ENCODE data around the gene CENPT.
"Not testable (repeated sequence)": the region's sequence is repeated elsewhere in the genome, so short reads cannot be mapped to it uniquely, and the experiment has no call there.

Gene CENPT

GRCh38 chr16:67846063-67846319, 1.5 kb downstream of the CENPT start:
- DNase-seq, result no peak

- DNase-seq, result peak in 1 of 2 donors; percentile 50
Measured at GRCh38 chr16:67845291-67846062, 2.0 kb downstream of the CENPT start.

- no peak for DNase-seq
Measured at GRCh38 chr16:67844497-67844896, 3.0 kb downstream of the CENPT start.

GRCh38 chr16:67843343-67843765, 4.1 kb downstream of the CENPT start:
- no peak for DNase-seq

- DNase-seq, result peak; percentile 33 to 36
Measured at GRCh38 chr16:67842509-67843342, 4.8 kb downstream of the CENPT start.

GRCh38 chr16:67841816-67842508, 5.5 kb downstream of the CENPT start, which contains the start of gene THAP11:
THAP11 (plus strand) TSS chr16:67842320; CDS start chr16:67842555, 235 bp downstream.
- DNase-seq, result peak; percentile 89 to 98

- no peak for DNase-seq
Measured at GRCh38 chr16:67841198-67841815, 6.2 kb downstream of the CENPT start.

GRCh38 chr16:67837811-67838210, 9.7 kb downstream of the CENPT start:
- DNase-seq, result no peak

- not testable (repeated sequence) for DNase-seq
Measured at GRCh38 chr16:67837190-67837589, 10.3 kb downstream of the CENPT start.

- no peak for DNase-seq
Measured at GRCh38 chr16:67834242-67834614, 13.3 kb downstream of the CENPT start.

GRCh38 chr16:67833415-67834241, 13.9 kb downstream of the CENPT start:
- peak; percentile 80 to 97 for DNase-seq

- peak; percentile 26 to 35 for DNase-seq
Measured at GRCh38 chr16:67833030-67833414, 14.5 kb downstream of the CENPT start.

- no peak for DNase-seq
Measured at GRCh38 chr16:67828651-67829050, 18.8 kb downstream of the CENPT start.

- DNase-seq, result no peak
Measured at GRCh38 chr16:67825906-67826305, 21.6 kb downstream of the CENPT start.

- no peak for DNase-seq
Measured at GRCh38 chr16:67825119-67825518, 22.4 kb downstream of the CENPT start.

GRCh38 chr16:67822511-67822910, 25.0 kb downstream of the CENPT start:
- no peak for DNase-seq

GRCh38 chr16:67820608-67821259, 26.8 kb downstream of the CENPT start:
- DNase-seq, result no peak

GRCh38 chr16:67814567-67814966, 32.9 kb downstream of the CENPT start:
- no peak for DNase-seq

- DNase-seq, result no peak
Measured at GRCh38 chr16:67811899-67812298, 35.6 kb downstream of the CENPT start.

- DNase-seq, result no peak
Measured at GRCh38 chr16:67807148-67807682, 40.3 kb downstream of the CENPT start.

- peak; percentile 97 to 99 for DNase-seq
Measured at GRCh38 chr16:67806428-67807147, 40.9 kb downstream of the CENPT start, which contains the start of the genes RANBP10 and TSNAXIP1. RANBP10 (minus strand) TSS chr16:67806560; CDS start chr16:67806536, 24 bp downstream. TSNAXIP1 (plus strand) TSS chr16:67806889; CDS start chr16:67807150, 261 bp downstream.
